ENCODE data around the gene KLHL41. TPM values are rescaled to one million over a fixed set of nuclear protein-coding genes. Genes with fewer than 3 reads are reported as not detected.

KLHL41 gene
- total RNA-seq, 1 experiment from 2014 or later: 1.3 TPM

Other genes with a start within 250 kb of the KLHL41 start
- gene LRP2, start 147.2 kb upstream of the KLHL41 start, total RNA-seq (2014; rRNA removed; shearing (Covaris generic); ENCODE audit: low replicate concordance): not detected in 2 replicates
- gene BBS5, start 30.2 kb upstream of the KLHL41 start, total RNA-seq (2014; rRNA removed; shearing (Covaris generic); ENCODE audit: low replicate concordance): 3.9 and 5.2 TPM in 2 replicates
- 14.7 and 26.0 TPM in 2 replicates for gene FASTKD1, start 64.2 kb downstream of the KLHL41 start, total RNA-seq (2014; rRNA removed; shearing (Covaris generic); ENCODE audit: low replicate concordance)
- 18.2 and 23.4 TPM in 2 replicates for gene PPIG, start 74.6 kb downstream of the KLHL41 start, total RNA-seq (2014; rRNA removed; shearing (Covaris generic); ENCODE audit: low replicate concordance)
- not detected in 2 replicates for gene CFAP210, start 184.7 kb downstream of the KLHL41 start, total RNA-seq (2014; rRNA removed; shearing (Covaris generic); ENCODE audit: low replicate concordance)
- gene PHOSPHO2, start 184.8 kb downstream of the KLHL41 start, total RNA-seq (2014; rRNA removed; shearing (Covaris generic); ENCODE audit: low replicate concordance): 5.1 and 8.5 TPM in 2 replicates
- 9.2 and 9.5 TPM in 2 replicates for gene KLHL23, start 224.1 kb downstream of the KLHL41 start, total RNA-seq (2014; rRNA removed; shearing (Covaris generic); ENCODE audit: low replicate concordance)

Data from MG63 (cell line).